ENCODE data around the gene BLVRB. TPM values are rescaled to one million over a fixed set of nuclear protein-coding genes. Genes with fewer than 3 reads are reported as not detected.

Gene BLVRB
- total RNA-seq, 1 donor from 2014 or later = 117 TPM

Other genes starting within 250 kb of the BLVRB start
- gene TTC9B, start 247.4 kb downstream of the BLVRB start, total RNA-seq = not detected
- gene CCNP, start 239.1 kb downstream of the BLVRB start, total RNA-seq = not detected
- gene AKT2, start 180.4 kb downstream of the BLVRB start, total RNA-seq = 126 TPM
- 209 TPM for gene C19orf47, start 117.3 kb downstream of the BLVRB start, total RNA-seq
- 159 TPM for gene PLD3, start 117.0 kb downstream of the BLVRB start, total RNA-seq
- not detected for gene HIPK4, start 75.6 kb downstream of the BLVRB start, total RNA-seq
- 3.8 TPM for gene PRX, start 52.4 kb downstream of the BLVRB start, total RNA-seq
- gene SERTAD1, start 39.8 kb downstream of the BLVRB start, total RNA-seq = 10.9 TPM
- 22.7 TPM for gene SERTAD3, start 21.4 kb downstream of the BLVRB start, total RNA-seq
- 4.5 TPM for gene SPTBN4, start 1.3 kb upstream of the BLVRB start, total RNA-seq
- gene SHKBP1, start 111.1 kb upstream of the BLVRB start, total RNA-seq = 15.7 TPM
- 296 TPM for gene LTBP4, start 135.6 kb upstream of the BLVRB start, total RNA-seq
- 13.5 TPM for gene NUMBL, start 224.9 kb upstream of the BLVRB start, total RNA-seq

Data from Right ventricle myocardium superior (tissue), 1 donor.